NK-92 (cell line): ENCODE measurements around the gene LRP5.
"Not testable (repeated sequence)": the region's sequence is repeated elsewhere in the genome, so short reads cannot be mapped to it uniquely, and the experiment has no call there.

ENCODE experiments used
- DNase-seq: peaks from one replicate; lab custom pipeline; 2025; ENCODE audit not compliant: unreplicated experiment; lab: John Stamatoyannopoulos, UW

Gene LRP5

DNA sequence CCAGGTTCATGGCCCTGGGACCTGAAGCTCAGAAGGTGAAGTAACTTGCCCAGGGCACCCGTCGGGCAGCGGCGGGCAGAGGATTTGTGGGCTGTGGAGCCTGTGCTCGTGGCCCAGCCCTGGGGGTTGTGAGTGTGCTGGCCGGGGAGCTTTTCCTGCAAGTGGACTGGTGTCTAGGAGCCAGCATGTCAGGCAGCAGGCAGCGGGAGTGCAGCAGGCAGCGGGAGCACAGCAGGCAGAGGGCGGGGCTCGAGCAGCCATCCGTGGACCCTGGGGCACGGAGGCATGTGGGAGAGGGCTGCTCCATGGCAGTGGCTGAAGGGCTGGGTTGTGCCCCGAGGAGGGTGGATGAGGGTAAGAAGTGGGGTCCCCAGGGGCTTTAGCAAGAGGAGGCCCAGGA lies 75.4 kb downstream of the LRP5 start:
- DNase-seq, result no peak

DNA sequence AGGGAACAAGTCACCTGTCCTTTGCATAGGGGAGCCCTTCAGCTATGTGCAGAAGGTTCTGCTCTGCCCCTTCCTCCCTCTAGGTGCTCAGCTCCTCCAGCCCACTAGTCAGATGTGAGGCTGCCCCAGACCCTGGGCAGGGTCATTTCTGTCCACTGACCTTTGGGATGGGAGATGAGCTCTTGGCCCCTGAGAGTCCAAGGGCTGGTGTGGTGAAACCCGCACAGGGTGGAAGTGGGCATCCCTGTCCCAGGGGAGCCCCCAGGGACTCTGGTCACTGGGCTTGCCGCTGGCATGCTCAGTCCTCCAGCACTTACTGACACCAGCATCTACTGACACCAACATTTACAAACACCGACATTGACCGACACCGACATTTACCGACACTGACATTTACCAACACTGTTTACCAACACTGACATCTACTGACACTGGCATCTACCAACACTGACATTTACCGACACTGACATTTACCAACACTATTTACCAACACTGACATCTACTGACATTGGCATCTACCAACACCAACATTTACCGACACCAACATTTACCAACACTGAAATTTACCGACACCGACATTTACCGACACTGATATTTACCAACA lies 76.3 kb downstream of the LRP5 start:
- no peak for DNase-seq

DNA sequence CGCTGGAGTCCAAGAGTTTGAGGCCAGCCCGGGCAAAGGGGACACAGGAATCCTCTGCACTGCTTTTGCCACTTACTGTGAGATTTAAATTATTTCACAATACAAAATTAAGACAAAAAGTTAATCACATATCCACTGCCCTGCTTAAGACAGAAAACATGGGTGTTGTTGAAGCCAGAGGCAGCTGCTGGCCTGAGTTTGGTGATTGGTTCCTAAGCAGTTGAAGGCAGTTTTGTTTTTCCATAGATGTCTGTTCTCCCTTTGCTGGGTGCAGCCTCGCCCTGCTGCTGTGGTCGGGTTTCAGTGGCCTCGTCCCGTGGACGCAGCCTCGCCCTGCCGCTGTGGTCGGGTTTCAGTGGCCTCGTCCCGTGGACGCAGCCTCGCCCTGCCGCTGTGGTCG lies 77.9 kb downstream of the LRP5 start:
- no peak for DNase-seq

DNA sequence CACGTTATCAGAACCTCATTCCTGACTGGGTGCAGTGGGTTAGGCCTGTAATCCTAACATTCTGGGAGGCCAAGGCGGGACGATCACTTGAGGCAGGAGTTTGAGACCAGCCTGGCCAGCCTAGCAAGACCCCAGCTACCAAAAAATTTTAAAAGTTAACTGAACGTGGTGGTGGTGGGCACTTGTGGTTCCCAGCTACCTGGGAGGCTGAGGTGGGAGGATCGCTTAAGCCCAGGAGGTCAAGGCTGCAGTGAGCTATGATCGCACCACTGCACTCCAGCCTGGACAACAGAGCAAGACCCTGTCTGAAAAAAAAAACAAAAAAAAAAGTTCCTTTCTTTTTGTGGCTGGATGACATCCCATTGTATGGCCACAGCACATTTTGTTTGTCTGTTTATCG lies 80.4 kb downstream of the LRP5 start:
- DNase-seq, result no peak

DNA sequence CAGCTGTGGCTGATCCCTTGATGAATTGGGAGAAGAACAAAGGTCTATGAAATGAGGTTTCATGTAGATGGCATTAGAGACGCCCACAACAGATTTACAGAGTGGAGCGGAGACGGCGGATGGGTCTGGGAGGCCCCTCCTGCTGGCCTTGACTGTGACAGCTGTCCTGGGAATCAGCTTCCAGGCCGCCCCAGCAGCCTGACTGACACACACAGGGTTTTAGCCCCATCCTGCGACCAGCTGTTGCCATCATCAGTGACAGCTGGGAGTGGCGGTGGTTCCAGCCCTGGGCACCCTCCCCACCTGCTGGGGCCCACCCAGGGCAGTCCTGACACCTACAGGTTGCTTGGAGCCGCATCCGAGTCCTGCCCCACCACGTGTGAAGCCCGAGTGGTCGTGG lies 84.1 kb downstream of the LRP5 start:
- DNase-seq, result no peak

GRCh38 chr11:68397256-68397655 lies 84.9 kb downstream of the LRP5 start:
- no peak for DNase-seq

- no peak for DNase-seq
Measured at GRCh38 chr11:68398995-68399851, 86.8 kb downstream of the LRP5 start.

DNA sequence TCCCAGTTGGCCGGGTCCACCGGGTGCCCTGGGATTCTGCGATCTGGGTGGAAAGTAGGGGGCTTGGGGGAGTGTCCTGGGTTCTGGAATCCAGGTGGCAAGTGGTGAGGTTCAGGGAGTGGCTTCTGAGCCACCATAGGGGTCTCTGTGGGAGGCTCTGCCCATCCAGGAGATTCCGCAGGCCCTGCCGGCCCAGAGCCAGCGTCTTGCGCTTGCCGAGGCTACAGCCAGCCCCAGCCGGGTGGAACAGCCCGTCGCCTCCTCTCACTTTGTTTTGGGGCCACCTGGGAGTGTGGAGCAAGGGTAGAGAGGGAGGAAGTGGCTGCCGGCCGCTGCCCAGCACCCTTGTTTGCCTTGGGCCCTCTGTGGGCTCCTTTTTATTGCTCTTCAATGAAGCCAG lies 87.5 kb downstream of the LRP5 start:
- DNase-seq, result no peak

- DNase-seq, result not testable (repeated sequence)
Measured at GRCh38 chr11:68400584-68400983, 88.2 kb downstream of the LRP5 start.

DNA sequence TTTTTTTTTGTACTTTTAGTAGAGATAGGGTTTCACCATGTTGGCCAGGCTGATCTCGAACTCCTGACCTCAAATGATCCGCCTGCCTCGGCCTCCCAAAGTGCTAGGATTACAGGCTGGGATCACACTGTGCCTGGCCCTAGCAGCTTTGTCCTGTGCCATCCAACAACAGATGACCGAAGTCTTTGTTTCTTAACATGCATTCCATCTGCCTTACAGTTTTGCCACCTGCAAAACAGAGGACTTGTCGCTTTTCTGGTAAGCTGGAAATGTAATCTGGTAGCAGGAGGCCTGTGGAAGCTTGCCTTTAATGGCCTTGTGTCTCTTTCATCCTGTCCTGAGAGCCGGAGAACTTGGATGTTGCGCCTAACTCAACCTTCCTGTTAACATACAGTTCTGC lies 89.5 kb downstream of the LRP5 start:
- DNase-seq, result no peak

- DNase-seq, result no peak
Measured at GRCh38 chr11:68402355-68403031, 90.1 kb downstream of the LRP5 start.

- DNase-seq, result no peak
Measured at GRCh38 chr11:68403424-68403823, 91.0 kb downstream of the LRP5 start.

GRCh38 chr11:68403831-68404230 lies 91.4 kb downstream of the LRP5 start:
- DNase-seq, result no peak

DNA sequence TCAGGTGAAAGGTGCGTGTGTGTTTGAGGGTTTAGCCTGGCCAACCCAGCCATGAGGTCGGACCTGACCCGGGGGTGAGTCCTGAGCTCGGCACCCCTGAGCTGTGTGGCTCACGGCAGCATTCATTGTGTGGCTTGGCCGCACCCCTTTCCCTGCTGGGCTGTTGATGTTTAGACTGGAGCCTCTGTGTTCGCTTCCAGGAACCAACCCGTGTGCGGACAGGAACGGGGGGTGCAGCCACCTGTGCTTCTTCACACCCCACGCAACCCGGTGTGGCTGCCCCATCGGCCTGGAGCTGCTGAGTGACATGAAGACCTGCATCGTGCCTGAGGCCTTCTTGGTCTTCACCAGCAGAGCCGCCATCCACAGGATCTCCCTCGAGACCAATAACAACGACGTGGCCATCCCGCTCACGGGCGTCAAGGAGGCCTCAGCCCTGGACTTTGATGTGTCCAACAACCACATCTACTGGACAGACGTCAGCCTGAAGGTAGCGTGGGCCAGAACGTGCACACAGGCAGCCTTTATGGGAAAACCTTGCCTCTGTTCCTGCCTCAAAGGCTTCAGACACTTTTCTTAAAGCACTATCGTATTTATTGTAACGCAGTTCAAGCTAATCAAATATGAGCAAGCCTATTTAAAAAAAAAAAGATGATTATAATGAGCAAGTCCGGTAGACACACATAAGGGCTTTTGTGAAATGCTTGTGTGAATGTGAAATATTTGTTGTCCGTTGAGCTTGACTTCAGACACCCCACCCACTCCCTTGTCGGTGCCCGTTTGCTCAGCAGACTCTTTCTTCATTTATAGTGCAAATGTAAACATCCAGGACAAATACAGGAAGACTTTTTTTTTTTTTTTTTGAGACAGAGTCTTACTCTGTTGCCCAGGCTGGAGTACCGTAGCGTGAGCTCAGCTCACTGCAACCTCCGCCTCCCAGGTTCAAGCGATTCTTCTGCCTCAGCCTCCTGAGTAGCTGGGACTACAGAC lies 94.2 kb downstream of the LRP5 start:
- DNase-seq, result no peak

DNA sequence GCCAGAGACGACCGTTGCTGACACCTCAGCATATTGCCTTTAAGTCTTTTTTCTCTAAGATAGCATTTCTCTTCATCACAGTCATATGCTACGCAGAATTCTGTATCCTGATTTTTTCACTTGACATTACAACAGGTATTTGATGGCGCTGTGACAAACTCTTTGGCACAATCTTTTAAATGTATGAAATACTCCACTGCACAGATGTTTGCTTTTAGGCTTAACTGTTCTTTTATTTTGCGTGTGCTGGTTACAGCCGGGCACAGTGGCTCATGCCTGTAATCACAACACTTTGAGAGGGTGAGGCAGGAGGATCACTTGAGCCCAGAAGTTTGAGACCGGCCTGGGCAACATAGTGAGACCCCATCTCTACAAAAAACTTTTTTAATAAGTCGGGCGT lies 96.1 kb downstream of the LRP5 start:
- no peak for DNase-seq

- DNase-seq, result no peak
Measured at GRCh38 chr11:68409748-68410344, 97.5 kb downstream of the LRP5 start.

GRCh38 chr11:68411501-68411991 lies 99.2 kb downstream of the LRP5 start:
- DNase-seq, result no peak

DNA sequence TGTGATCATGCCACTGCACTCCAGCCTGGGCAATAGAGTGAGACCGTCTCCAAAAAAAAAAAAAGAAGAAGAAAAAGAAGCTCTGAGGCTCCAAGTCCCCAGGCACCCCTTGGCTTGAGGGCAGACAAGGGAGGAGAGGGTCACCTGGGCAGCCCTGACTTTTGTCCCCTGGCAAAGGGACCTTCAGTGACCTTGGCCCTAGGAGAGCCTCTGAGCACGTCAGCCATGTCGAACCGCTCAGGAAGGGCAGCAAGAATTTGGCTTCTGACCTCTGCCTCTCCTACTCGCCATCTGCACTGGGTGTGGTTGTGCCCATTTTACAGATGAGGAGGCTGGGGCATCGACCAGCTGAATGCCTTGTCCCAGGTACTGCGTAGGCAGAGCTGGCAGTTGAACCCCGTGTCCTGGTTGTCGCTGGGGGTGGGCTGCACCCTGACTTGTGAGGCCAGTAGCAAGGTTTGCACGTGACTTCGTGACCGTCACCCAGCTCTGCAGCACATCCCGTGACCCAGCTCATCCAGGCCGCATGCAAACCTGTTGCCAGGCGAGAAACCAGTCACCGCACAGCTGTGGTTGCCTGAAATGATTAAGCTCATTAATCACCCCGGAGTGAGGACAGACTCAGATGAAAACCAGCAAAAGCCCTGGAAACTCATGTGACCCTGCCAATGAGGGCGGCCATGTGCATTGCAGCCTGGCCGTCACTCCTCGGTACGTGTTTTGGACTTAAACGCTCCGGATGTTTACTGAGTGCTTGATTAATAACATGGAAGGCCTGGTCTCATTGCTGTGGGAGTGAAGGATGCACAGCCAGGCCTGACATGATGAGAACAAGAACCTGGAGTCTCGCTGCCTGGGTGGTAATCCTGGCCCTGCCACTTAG lies 100.4 kb downstream of the LRP5 start:
- DNase-seq, result no peak

DNA sequence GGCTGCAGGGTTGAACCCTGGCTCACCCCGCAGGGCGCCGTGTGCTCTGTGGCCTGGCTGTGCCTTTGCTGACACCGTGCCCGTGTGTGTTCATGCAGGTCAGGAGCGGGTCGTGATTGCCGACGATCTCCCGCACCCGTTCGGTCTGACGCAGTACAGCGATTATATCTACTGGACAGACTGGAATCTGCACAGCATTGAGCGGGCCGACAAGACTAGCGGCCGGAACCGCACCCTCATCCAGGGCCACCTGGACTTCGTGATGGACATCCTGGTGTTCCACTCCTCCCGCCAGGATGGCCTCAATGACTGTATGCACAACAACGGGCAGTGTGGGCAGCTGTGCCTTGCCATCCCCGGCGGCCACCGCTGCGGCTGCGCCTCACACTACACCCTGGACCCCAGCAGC lies 101.2 kb downstream of the LRP5 start:
- no peak for DNase-seq
